HCT116 (cell line): Measurements from ENCODE around the gene UNC50. TPM values are rescaled to one million over a fixed set of nuclear protein-coding genes. Genes with fewer than 3 reads are reported as not detected.

Source experiments
- ATAC-seq: fragments of 200-7000 bp; cut with Tn5 transposase; 2 replicates; pipeline ENCODE4 v1.9.1; 2020; ENCODE audit warnings: mild to moderate bottlenecking, moderate library complexity
- BruUV-seq: library from RNA; stranded (reverse); fragments of 400-500 nt; replicated peaks from 2 replicates; lab custom pipeline; 2021; lab: Mats Ljungman, UMichigan
- CTCF ChIA-PET: fragments of 300-600 bp; sonication (Branson Sonifier 250); formaldehyde crosslinking; loops from one replicate; lab custom pipeline; 2021; ENCODE audit warnings: antibody characterized with exemption; lab: Charles Lee
- POLR2A ChIA-PET: fragments of 300-600, 350-600 bp; sonication (Branson Sonifier 250); formaldehyde crosslinking; loops from one replicate; lab custom pipeline; 2021; ENCODE audit warnings: antibody characterized with exemption; lab: Charles Lee
- RAD21 ChIA-PET, 2 experiments: fragments of 300-600 bp; sonication (Branson Sonifier 250); formaldehyde crosslinking; loops; one replicate each; lab custom pipeline; 2023; ENCODE audit warnings: low total read pairs in 2 of 2; ENCODE audit not compliant: uncharacterized antibody in 2 of 2, unreplicated experiment in 2 of 2, low non-redundant PET in 1 of 2; lab: Charles Lee
- DNase-seq: peaks from one replicate; pipeline ENCODE4 v3.0.0-alpha.2; 2010; ENCODE audit warnings: low read depth, low spot score
- H2AFZ ChIP-seq: fragments of 200-600 bp; shearing (Covaris generic), sonication (generic); 2 replicates; pipeline ENCODE4 v1.6.1; 2017; ENCODE audit warnings: low read depth, mixed run types, mixed read lengths, antibody characterized with exemption, low read length; ENCODE audit not compliant: poor library complexity, severe bottlenecking
- H3K27ac ChIP-seq: 2 replicates; pipeline ENCODE4 v1.5.1; 2012; ENCODE audit warnings: low read depth, low read length
- H3K27me3 ChIP-seq: fragments of 200-600 bp; sonication (generic); 2 replicates; pipeline ENCODE4 v1.6.1; 2016; ENCODE audit warnings: mixed run types, low read length, mixed read lengths; ENCODE audit not compliant: insufficient read depth
- H3K36me3 ChIP-seq, 2 experiments: fragments of 200-500 bp in 1 of 2; fragments of 200-600 bp in 1 of 2; sonication (Bioruptor generic) in 1 of 2; sonication (generic) in 1 of 2; 2 replicates each; pipeline versions ENCODE4 v1.5.1 to v1.6.1; 2014 to 2016; ENCODE audit warnings: low read length in 2 of 2, inconsistent platforms in 1 of 2, mixed read lengths in 1 of 2, mixed run types in 1 of 2; ENCODE audit not compliant: insufficient read depth in 2 of 2, control insufficient read depth in 1 of 2
- H3K4me1 ChIP-seq, 2 experiments: fragments of 200-600 bp in 1 of 2; sonication (generic) in 1 of 2; 2 replicates each; pipeline versions ENCODE4 v1.5.1 to v1.6.1; 2012 to 2017; ENCODE audit warnings: low read length in 2 of 2, inconsistent platforms in 1 of 2, mild to moderate bottlenecking in 1 of 2, mixed read lengths in 1 of 2, mixed run types in 1 of 2, moderate library complexity in 1 of 2; ENCODE audit not compliant: insufficient read depth in 2 of 2, control insufficient read depth in 1 of 2
- H3K4me2 ChIP-seq: fragments of 200-600 bp; sonication (generic); 2 replicates; pipeline ENCODE4 v1.6.1; 2017; ENCODE audit warnings: mixed run types, low read length, mixed read lengths
- H3K4me3 ChIP-seq, 2 experiments: fragments of 200-600 bp in 1 of 2; sonication (generic) in 1 of 2; replicated peaks in 1 of 2; 2 replicates each; pipeline ENCODE4 v1.5.1; 2011 to 2016; ENCODE audit warnings: low read length in 2 of 2, control low read depth in 1 of 2, low read depth in 1 of 2, mild to moderate bottlenecking in 1 of 2, mixed read lengths in 1 of 2, mixed run types in 1 of 2
- H3K79me2 ChIP-seq: fragments of 200-600 bp; sonication (generic); 2 replicates; pipeline ENCODE4 v1.6.1; 2017; ENCODE audit warnings: mild to moderate bottlenecking, mixed run types, low read length, moderate library complexity, mixed read lengths; ENCODE audit not compliant: insufficient read depth
- H3K9ac ChIP-seq: fragments of 200-600 bp; sonication (generic); 2 replicates; pipeline ENCODE4 v1.6.1; 2016; ENCODE audit warnings: low read length, mixed read lengths
- H3K9me2 ChIP-seq: fragments of 200-600 bp; sonication (generic), shearing (Covaris generic); 2 replicates; pipeline ENCODE4 v1.6.1; 2017; ENCODE audit warnings: mixed run types, mild to moderate bottlenecking, moderate library complexity; ENCODE audit not compliant: insufficient read depth
- H3K9me3 ChIP-seq, 2 experiments: fragments of 200-500 bp in 1 of 2; fragments of 200-600 bp in 1 of 2; sonication (Bioruptor generic) in 1 of 2; sonication (generic) in 1 of 2; 2 replicates each; pipeline ENCODE4 v1.6.1; 2014 to 2017; ENCODE audit warnings: low read length in 2 of 2, mixed read lengths in 2 of 2, inconsistent platforms in 1 of 2, low read depth in 1 of 2, mild to moderate bottlenecking in 1 of 2, mixed run types in 1 of 2, moderate library complexity in 1 of 2; ENCODE audit not compliant: control insufficient read depth in 1 of 2, insufficient read depth in 1 of 2
- H4K20me1 ChIP-seq: fragments of 200-600 bp; sonication (generic), shearing (Covaris generic); 2 replicates; pipeline ENCODE4 v1.6.1; 2017; ENCODE audit warnings: mixed run types, mild to moderate bottlenecking, moderate library complexity; ENCODE audit not compliant: insufficient read depth
- CBX3 ChIP-seq: IDR thresholded peaks from 2 replicates; pipeline ENCODE4 v1.6.1; 2012; ENCODE audit warnings: low read depth
- CEBPB ChIP-seq: IDR thresholded peaks from 2 replicates; pipeline ENCODE4 v1.6.1; 2012; ENCODE audit warnings: low read depth
- EGR1 ChIP-seq: IDR thresholded peaks from 2 replicates; pipeline ENCODE4 v1.6.1; 2012; ENCODE audit warnings: low read depth
- EZH2phosphoT487 ChIP-seq: fragments of 200-600 bp; IDR thresholded peaks from 2 replicates; pipeline ENCODE4 v1.6.1; 2018; ENCODE audit warnings: antibody characterized with exemption, borderline replicate concordance
- FOSL1 ChIP-seq: IDR thresholded peaks from 2 replicates; pipeline ENCODE4 v1.6.1; 2012; ENCODE audit warnings: low read depth
- JUND ChIP-seq: IDR thresholded peaks from 2 replicates; pipeline ENCODE4 v1.6.1; 2012
- POLR2AphosphoS5 ChIP-seq: IDR thresholded peaks from 2 replicates; pipeline ENCODE4 v1.6.1; 2011; ENCODE audit warnings: mild to moderate bottlenecking, low read depth, low read length, moderate library complexity
- YY1 ChIP-seq: IDR thresholded peaks from 2 replicates; pipeline ENCODE4 v1.6.1; 2011; ENCODE audit warnings: low read length, low read depth, moderate library complexity, mild to moderate bottlenecking; ENCODE audit not compliant: insufficient replicate concordance; ENCODE audit errors: extremely low read depth
- ZNF274 ChIP-seq: fragments of 200-500 bp; sonication (Bioruptor generic); IDR thresholded peaks from 2 replicates; pipeline ENCODE4 v1.6.1; 2014; ENCODE audit warnings: mild to moderate bottlenecking, low read depth, low read length, inconsistent platforms
- intact Hi-C: fragments of 100-400 bp; cut with micrococcal nuclease; formaldehyde crosslinking; loops from 2 replicates; pipeline ENCODE4 v1.10.0; 2022
- total RNA-seq: library from RNA; stranded (reverse); gene quantifications from one replicate; pipeline ENCODE4 v1.2.1, GENCODE V29; 2021; ENCODE audit not compliant: unreplicated experiment

UNC50 gene
- total RNA-seq, 1 experiment from 2014 or later = 33.0 TPM

DNA sequence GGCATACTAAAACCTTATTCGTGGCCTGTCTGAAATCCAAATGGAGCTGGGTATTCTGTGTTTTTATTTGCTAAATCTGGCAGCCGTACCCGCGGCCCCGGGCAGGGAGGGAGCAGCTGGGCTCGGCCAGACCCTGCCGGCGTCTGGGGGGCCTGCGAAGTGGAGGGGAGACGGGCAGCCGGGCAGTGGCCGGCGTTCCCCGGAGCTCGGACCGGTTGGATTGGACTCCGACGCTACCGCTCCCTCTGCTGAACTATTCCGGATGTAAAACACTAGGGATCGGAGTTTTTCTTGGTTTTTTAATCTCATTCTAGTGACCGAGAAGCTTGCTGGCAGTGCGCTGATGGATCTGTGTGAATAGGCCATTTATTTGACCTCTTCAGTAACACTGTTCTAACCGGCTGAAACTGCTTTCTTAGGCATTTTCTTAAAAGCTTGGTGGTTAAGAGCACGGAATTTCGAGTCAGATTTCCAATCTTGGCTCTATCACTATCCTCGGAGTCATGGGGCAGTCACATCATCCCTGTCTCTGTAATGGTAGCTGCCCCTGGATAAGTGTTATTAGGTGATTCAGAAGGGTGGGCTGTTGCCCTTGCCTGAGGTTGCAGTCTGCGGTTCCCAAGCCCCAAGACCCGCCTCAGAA is 694 bp downstream of the UNC50 start:
- peak overlapping the region; percentile 51 to 95 for H3K4me3 ChIP-seq
- H2AFZ ChIP-seq = peak overlapping the region; percentile 47
- no peaks in the 10 kb centered on the region for H3K9me3 ChIP-seq
- peaks cover 71% of the 10 kb centered on the region for H3K79me2 ChIP-seq
- ChIA-PET RAD21 (no interaction called here), CTCF (no interaction called here), POLR2A (no interaction called here)
- ATAC-seq (0 out of 2 replicates have a peak, but pooled peaks have one; percentile 14), DNase-seq (no peak)
- H3K9me2 ChIP-seq = no peaks in the 10 kb centered on the region
- no peak for TF ChIP-seq EGR1
- no peak for TF ChIP-seq EZH2phosphoT487
- no peak for TF ChIP-seq YY1
- no peak for TF ChIP-seq CEBPB
- no peak for TF ChIP-seq POLR2AphosphoS5
- no peak for TF ChIP-seq FOSL1
- TF ChIP-seq CBX3 = no peak
- peaks cover 12 to 22% of the 10 kb centered on the region in 2 experiments; a peak in 2 of 4 replicates for H3K36me3 ChIP-seq
- intact Hi-C loops = no loop called here
- BruUV-seq = TSS peak; percentile 54
- peak overlapping the region; percentile 96 for H3K9ac ChIP-seq
- H4K20me1 ChIP-seq = no peaks in the 10 kb centered on the region
- peak overlapping the region; percentile 95 for H3K4me2 ChIP-seq
- H3K27ac ChIP-seq = peak overlapping the region; percentile 77
- H3K4me1 ChIP-seq = peaks cover 7 to 22% of the 10 kb centered on the region in 2 experiments; a peak in 3 of 4 replicates
- H3K27me3 ChIP-seq = no peaks in the 10 kb centered on the region

DNA sequence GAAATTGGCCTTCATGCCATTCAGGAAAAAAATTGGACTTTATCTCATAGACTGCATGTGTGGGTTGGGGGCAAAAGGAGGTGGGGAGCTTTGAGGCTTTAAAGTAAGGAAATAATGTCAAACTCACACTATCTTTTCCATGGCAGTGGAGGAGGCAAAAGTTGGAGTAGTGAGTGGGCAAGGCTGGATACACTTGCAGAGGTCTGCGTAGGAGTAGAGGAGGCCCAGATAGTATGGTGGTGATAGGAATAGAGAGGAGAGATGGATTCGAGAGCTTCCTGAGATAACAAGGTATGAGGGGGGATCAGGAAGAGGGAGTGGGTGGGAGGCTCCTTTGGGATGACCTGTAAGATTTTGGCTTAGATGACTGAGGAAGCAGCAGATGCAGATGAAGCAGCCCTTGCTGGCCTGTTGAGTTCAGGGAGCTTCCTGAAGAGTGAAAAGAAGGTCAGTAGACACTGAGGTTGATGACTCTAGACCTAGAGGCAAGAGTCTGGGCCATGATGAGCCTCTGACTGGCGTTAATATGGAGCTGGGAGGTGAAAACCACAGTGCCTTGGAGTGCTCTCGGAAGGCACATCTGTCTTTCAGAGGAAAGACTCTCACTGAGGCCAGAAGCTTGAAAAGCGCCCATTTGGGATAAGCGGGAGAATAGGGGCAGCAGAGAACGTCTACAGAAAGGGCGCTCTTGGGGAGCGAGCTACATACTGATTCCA is 5.8 kb downstream of the UNC50 start:
- BruUV-seq = no TSS peak
- ChIA-PET RAD21 (no interaction called here), POLR2A (no interaction called here)
- peaks cover 20 to 30% of the 10 kb centered on the region in 2 experiments; a peak in 3 of 4 replicates for H3K36me3 ChIP-seq
- H3K4me2 ChIP-seq = no peak overlapping the region
- H3K9me3 ChIP-seq = no peaks in the 10 kb centered on the region
- peaks cover 0 to 10% of the 10 kb centered on the region in 2 experiments; a peak in 3 of 4 replicates for H3K4me1 ChIP-seq
- H4K20me1 ChIP-seq = no peaks in the 10 kb centered on the region
- H3K4me3 ChIP-seq = no peak overlapping the region
- H3K79me2 ChIP-seq = peaks cover 24% of the 10 kb centered on the region
- no peaks in the 10 kb centered on the region for H3K27me3 ChIP-seq
- no peak overlapping the region for H3K9ac ChIP-seq
- H2AFZ ChIP-seq = no peak overlapping the region
- ATAC-seq = no peak
- intact Hi-C loops = no loop called here
- no peaks in the 10 kb centered on the region for H3K9me2 ChIP-seq
- no peak overlapping the region for H3K27ac ChIP-seq
- no peak for TF ChIP-seq ZNF274
- no peak for TF ChIP-seq JUND
- TF ChIP-seq, all 23 proteins: peak for 0
- CTCF ChIA-PET = no interaction called here
- no peak for DNase-seq
